Placental epithelial cell (primary cell): Measurements from ENCODE around the gene ADAM10. TPM values are rescaled to one million over a fixed set of nuclear protein-coding genes. Genes with fewer than 3 reads are reported as not detected.

Source experiments
- small RNA-seq: library from RNA; depleted of rRNA; stranded (forward); fragments of <200 nt; gene quantifications from one replicate; pipeline ENCODE3, GENCODE V24; 2012
- total RNA-seq: library from RNA; depleted of rRNA; stranded (reverse); fragments of >200 nt; gene quantifications from 2 replicates; pipeline ENCODE4 v1.2.3, GENCODE V29; 2012

The ADAM10 gene
- total RNA-seq: 115 and 314 TPM in 2 replicates

GRCh38 chr15:58749532-58750337 lies at the start of gene ADAM10:
Gene ADAM10, minus strand, starts transcription at chr15:58749707. Its CDS starts 173 bp downstream, at chr15:58749534.

DNA sequence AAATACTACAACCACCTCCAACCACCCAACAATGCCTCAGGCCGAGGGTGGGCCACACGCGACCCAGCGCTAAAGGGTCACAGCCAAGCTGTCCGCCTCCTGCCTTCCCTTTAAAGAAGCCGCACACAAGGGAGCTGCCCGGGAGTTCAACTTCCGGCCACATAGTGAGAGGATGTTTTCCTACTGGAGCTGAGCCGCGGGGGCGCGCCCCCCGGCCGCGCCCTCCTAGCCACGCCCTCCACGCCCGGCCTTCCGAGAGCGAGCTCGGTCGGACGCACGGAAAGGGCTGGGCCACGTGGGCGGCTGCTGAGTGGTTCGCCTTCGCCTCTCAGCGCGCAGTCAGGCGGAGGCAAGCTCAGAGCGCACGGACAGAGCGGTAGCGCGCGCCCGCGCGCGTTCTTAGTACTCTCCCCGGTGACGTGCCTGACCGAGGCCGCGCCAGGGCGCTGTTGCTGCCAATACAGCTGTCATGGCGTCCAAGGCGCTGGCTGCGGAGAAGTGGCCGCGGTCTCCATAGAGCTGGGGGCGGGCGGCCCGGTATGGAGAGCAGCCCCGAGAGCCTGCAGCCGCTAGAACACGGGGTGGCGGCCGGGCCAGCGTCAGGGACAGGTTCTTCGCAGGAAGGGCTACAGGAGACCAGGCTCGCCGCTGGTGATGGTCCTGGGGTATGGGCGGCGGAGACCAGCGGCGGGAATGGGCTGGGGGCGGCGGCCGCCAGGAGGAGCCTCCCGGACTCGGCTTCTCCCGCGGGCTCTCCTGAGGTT lies 21.5 kb upstream of the ADAM10 start, which contains the start of gene MINDY2:
TSS of gene MINDY2 (plus strand) at position 446 of the 764 bp plus-strand sequence. CDS start at position 540, 94 bp downstream.

Small RNAs within 50 kb of the gene (small RNA-seq; reads per million reads assigned to genes)
- gene AC091046.1 (not detected), gene RF00012 (0.23 reads per million)

Other genes starting within 250 kb of the ADAM10 start
- gene MINDY2, start 21.6 kb upstream of the ADAM10 start, total RNA-seq: 23.9 and 48.6 TPM in 2 replicates
- 55.1 and 55.7 TPM in 2 replicates for gene SLTM, start 184.0 kb upstream of the ADAM10 start, total RNA-seq
- 20.4 and 25.5 TPM in 2 replicates for gene RNF111, start 238.0 kb upstream of the ADAM10 start, total RNA-seq